Measurements from ENCODE around the gene SRRM1.

DNA sequence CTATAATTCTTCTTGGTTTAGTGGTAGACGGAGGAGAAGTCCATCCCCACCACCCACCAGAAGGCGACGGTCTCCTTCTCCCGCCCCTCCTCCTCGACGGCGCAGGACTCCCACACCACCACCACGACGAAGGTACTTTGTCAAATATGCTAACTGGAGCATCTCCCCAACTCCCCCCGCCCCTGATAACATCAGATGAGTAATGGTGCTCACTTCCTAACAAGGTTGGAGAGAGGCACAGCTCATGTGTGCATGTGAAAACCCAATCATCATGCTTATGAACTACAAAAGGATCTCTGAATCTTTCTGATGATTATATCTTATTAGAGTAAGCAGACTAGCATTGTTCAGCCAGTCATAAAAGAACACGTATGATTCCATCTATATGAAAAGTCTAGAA, 23.7 kb downstream of the SRRM1 start:
- TF ChIP-seq, protein P1, sequence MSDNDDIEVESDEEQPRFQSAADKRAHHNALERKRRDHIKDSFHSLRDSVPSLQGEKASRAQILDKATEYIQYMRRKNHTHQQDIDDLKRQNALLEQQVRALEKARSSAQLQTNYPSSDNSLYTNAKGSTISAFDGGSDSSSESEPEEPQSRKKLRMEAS (IDR thresholded peaks at IDR 0.05; ENCODE audit: low read depth, low read length): no peak
- TF ChIP-seq POLR2A (IDR thresholded peaks at IDR 0.05; ENCODE audit: low read depth, low read length): no peak
- TF ChIP-seq, protein P2, sequence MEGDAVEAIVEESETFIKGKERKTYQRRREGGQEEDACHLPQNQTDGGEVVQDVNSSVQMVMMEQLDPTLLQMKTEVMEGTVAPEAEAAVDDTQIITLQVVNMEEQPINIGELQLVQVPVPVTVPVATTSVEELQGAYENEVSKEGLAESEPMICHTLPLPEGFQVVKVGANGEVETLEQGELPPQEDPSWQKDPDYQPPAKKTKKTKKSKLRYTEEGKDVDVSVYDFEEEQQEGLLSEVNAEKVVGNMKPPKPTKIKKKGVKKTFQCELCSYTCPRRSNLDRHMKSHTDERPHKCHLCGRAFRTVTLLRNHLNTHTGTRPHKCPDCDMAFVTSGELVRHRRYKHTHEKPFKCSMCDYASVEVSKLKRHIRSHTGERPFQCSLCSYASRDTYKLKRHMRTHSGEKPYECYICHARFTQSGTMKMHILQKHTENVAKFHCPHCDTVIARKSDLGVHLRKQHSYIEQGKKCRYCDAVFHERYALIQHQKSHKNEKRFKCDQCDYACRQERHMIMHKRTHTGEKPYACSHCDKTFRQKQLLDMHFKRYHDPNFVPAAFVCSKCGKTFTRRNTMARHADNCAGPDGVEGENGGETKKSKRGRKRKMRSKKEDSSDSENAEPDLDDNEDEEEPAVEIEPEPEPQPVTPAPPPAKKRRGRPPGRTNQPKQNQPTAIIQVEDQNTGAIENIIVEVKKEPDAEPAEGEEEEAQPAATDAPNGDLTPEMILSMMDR (IDR thresholded peaks at IDR 0.05 in 2 of 3, conservative IDR thresholded peaks at IDR 0.05 in 1 of 3; ENCODE audit: control insufficient read depth in 2 of 3, extremely low read depth in 1 of 3, insufficient read depth in 1 of 3, low read depth in 3 of 3, low read length in 3 of 3): no peak
